T-helper 17 cell (primary cell): ENCODE results near the gene PGBD5. TPM values are rescaled to one million over a fixed set of nuclear protein-coding genes. Genes with fewer than 3 reads are reported as not detected.
A peak's percentile ranks its signal among the peaks of the same experiment; 100 is the strongest.

Experiments
- ATAC-seq: fragments of 150-1000 bp; cut with Tn5 transposase; 2 replicates; pipeline ENCODE4 v1.10.0; 2021; ENCODE audit warnings: mild to moderate bottlenecking, moderate library complexity
- DNase-seq, 3 donors: peaks; one replicate each; pipeline versions ENCODE4 v3.0.0 to v3.0.0-alpha.2; 2020 to 2021
- H3K9me3 ChIP-seq: one replicate; pipeline ENCODE4 v1.7.0; 2013; ENCODE audit warnings: low read length, mild to moderate bottlenecking; ENCODE audit not compliant: control insufficient read depth, poor library complexity, severe bottlenecking
- H3K27ac Mint-ChIP-seq: one replicate; pipeline ENCODE4 v1.8.0; 2022; ENCODE audit warnings: mild to moderate bottlenecking, moderate library complexity, mixed read lengths
- H3K27me3 Mint-ChIP-seq: one replicate; pipeline ENCODE4 v1.8.0; 2022; ENCODE audit warnings: mixed read lengths
- H3K36me3 Mint-ChIP-seq: one replicate; pipeline ENCODE4 v1.8.0; 2022; ENCODE audit warnings: low read depth, mixed read lengths
- H3K4me1 Mint-ChIP-seq: one replicate; pipeline ENCODE4 v1.8.0; 2022; ENCODE audit warnings: mild to moderate bottlenecking, mixed read lengths
- H3K4me3 Mint-ChIP-seq: one replicate; pipeline ENCODE4 v1.8.0; 2022; ENCODE audit warnings: mild to moderate bottlenecking, moderate library complexity, mixed read lengths
- total RNA-seq, 4 donors: library from RNA in 2 of 4; stranded (reverse) in 2 of 4; gene quantifications; one replicate each; pipeline ENCODE4 v1.2.3 and lab custom pipeline; 2022 to 2026

Gene PGBD5
- total RNA-seq, 2 donors from 2014 or later, result not detected

DNA sequence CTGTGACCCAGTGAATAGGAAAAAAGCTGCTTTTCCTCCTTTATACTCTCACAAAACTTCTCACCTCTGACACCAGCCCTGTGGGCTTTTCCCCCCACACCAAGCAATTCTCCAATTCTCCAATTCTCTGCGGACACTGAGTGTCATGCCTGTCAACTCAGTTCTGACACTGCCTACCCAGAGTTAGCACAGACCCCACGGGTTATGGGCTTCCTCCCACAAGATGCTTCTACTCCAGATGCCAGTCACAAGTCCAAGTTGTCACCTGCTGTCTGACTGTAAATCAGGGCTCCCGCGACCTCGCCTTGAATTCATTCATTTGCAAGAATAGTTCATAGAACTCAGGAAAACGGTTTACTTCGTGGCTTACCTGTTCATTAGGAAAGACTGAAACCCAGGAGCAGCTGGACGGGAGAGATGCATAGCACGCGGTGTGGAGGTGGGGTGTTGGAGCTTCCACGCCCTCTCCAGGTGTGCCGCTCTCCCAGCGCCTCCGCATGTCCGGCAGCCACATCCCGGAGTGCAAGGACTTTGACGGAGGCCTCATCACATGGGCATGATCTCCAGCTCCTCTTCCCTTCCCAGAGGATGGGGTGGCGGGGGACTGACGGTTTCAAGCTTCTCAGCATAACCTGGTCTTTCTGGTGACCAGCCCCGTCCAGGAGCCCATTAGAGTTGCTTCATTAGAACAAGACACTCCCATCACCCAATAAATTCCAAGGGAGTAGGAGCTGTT is 154.7 kb downstream of the PGBD5 start:
- no peaks in the 10 kb centered on the region for H3K9me3 ChIP-seq
- Mint-ChIP-seq H3K27ac (peak overlapping the region; percentile 59), H3K36me3 (peaks cover 2% of the 10 kb centered on the region), H3K4me1 (peaks cover 20% of the 10 kb centered on the region), H3K27me3 (no peaks in the 10 kb centered on the region), H3K4me3 (peak overlapping the region; percentile 78)
- DNase-seq (no peak), ATAC-seq (no peak)

DNA sequence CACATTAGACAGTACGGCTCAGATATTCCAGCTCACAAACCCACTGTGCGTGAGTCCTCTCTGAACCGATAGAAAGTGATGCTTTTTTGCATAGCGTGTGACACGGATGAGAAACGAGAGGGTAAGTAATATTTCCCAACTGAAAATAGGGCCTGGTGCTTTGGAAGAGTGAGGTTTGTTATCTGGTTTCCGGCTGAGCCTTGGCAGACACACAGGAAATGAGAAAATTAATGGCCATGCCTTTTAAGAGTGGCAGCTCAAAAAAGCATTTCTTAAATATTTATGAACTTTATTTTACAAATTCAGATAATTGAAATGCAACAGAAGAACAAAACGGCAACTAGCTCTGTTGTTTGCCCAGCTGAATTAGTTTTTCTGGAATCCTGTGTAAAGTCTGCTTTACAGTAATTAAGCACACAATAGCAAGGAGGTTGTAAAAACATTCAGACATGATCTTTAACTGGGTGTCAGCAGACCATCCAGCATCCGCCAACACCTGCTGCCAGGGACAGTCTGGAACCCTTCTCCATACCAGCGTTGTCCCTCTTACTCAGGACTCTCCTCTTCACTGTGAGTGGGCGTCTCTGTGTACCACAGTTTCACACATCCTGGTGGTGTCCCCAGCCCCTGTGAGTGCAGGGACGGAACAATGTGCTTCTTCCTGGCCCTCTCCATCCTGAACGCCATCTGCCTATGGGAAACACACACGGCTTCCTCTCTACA is 155.4 kb downstream of the PGBD5 start:
- Mint-ChIP-seq H3K27ac (peak overlapping the region; percentile 59), H3K4me1 (peaks cover 20% of the 10 kb centered on the region), H3K36me3 (peaks cover 2% of the 10 kb centered on the region), H3K4me3 (peak overlapping the region; percentile 50), H3K27me3 (no peaks in the 10 kb centered on the region)
- ATAC-seq, result peak; percentile 41
- no peaks in the 10 kb centered on the region for H3K9me3 ChIP-seq
- DNase-seq, result no peak

DNA sequence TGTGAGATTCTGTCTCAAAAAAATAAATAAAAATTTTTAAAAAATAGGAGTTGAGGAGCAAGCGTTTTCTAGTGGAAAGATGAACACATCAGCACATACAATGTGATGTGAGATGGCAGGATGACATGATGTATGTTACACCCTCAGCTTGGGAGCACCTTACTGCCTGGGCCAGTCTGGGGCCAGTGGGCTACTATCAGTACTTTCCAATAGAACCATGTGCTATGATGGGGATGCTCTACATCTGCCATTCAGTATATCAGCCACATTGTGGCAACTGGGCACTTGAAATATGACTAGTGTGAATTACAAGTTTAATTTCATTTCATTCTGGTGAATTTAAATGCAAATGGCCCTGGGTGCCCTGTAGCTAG is 156.0 kb downstream of the PGBD5 start:
- H3K27ac Mint-ChIP-seq, result no peak overlapping the region
- ATAC-seq, result no peak
- H3K9me3 ChIP-seq, result no peaks in the 10 kb centered on the region
- peak overlapping the region; percentile 50 for H3K4me3 Mint-ChIP-seq
- peaks cover 20% of the 10 kb centered on the region for H3K4me1 Mint-ChIP-seq
- no peaks in the 10 kb centered on the region for H3K27me3 Mint-ChIP-seq
- H3K36me3 Mint-ChIP-seq, result peaks cover 2% of the 10 kb centered on the region
- DNase-seq, result no peak

DNA sequence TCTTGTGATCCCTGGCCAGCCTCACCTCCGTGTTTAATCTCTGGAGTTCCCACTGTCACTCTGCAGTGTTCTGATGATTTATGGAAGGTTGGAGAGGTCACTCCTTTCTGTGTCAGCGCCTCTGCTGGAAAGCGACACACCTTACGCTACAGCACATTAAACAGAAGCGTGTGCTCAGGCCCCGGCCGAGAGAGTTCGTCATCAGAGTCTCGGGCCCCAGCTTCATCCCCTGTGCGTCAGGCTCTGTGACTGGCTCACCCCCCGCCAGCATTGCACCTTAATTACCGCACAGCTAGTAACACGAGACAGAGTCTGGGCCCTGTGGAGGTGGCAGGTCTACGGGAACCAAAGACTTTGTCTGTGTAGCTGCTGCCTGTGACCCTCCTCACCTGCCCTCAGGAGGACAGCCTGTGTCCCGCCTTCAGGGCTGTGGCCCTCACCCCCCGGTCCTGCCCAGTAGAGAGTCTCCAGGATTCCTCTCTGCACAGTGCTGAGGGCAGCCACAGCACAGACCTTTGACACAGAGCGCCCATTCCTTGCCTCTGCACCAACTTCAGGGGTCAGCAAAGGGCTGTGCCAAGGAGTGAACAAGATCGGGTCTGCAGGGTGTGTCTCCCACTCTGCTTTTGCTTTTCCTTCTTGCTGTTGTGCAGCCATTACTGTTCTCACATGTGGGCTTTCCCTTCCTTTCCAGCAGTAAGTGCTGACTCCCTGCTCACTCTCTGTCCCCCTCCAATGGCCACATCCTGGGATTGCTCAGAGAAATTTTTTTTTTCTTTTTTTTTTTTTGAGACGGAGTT is 157.6 kb downstream of the PGBD5 start:
- no peaks in the 10 kb centered on the region for H3K9me3 ChIP-seq
- DNase-seq (no peak), ATAC-seq (no peak)
- Mint-ChIP-seq H3K36me3 (peaks cover 2% of the 10 kb centered on the region), H3K4me1 (peaks cover 20% of the 10 kb centered on the region), H3K27me3 (no peaks in the 10 kb centered on the region), H3K27ac (no peak overlapping the region), H3K4me3 (no peak overlapping the region)

DNA sequence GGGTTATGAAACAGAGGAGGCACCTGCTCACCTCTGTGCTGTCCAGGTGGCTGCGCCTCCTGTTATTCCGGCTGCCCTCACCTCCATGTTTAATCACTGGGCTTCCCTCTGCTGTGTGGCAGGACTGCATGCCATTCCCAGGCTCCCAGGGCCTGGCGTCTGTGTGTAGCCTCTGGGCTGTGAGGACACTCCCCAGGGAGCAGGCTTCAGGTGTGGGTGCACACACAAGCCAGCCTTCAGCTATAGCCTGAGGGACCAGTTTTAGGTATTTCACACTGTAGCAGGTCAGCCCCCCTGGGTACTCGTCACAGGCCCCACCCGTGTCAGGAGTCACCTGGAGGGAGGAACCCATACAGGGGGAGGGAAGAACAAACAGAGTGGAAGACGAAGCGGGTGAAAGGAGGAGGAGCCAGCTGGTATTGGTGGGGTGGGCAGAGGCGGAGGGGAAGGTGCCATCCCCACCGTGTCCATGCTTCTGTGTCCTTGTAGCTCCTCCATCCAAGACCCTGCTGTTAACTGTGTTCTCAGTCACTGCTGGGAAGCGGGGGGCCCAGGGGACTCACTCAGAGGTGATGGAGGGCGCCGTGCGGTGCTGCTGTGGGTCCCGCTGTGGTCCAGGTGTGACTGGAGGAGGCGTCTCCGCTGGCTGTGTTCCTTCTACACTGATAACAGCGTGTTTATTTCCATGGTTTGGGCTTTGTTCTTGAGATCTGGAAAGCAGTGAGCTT is 158.6 kb downstream of the PGBD5 start:
- Mint-ChIP-seq H3K36me3 (peaks cover 2% of the 10 kb centered on the region), H3K27me3 (no peaks in the 10 kb centered on the region), H3K4me3 (no peak overlapping the region), H3K4me1 (peaks cover 15% of the 10 kb centered on the region), H3K27ac (peak overlapping the region; percentile 43)
- no peaks in the 10 kb centered on the region for H3K9me3 ChIP-seq
- DNase-seq (no peak), ATAC-seq (no peak)

- H3K4me3 Mint-ChIP-seq, result no peak overlapping the region
- peaks cover 2% of the 10 kb centered on the region for H3K36me3 Mint-ChIP-seq
- no peaks in the 10 kb centered on the region for H3K27me3 Mint-ChIP-seq
- no peak for DNase-seq
- ATAC-seq, result no peak
- H3K27ac Mint-ChIP-seq, result no peak overlapping the region
- peaks cover 13% of the 10 kb centered on the region for H3K4me1 Mint-ChIP-seq
- H3K9me3 ChIP-seq, result no peaks in the 10 kb centered on the region
These were observed 159.7 kb downstream of the PGBD5 start for GRCh38 chr1:230266456-230266855.

DNA sequence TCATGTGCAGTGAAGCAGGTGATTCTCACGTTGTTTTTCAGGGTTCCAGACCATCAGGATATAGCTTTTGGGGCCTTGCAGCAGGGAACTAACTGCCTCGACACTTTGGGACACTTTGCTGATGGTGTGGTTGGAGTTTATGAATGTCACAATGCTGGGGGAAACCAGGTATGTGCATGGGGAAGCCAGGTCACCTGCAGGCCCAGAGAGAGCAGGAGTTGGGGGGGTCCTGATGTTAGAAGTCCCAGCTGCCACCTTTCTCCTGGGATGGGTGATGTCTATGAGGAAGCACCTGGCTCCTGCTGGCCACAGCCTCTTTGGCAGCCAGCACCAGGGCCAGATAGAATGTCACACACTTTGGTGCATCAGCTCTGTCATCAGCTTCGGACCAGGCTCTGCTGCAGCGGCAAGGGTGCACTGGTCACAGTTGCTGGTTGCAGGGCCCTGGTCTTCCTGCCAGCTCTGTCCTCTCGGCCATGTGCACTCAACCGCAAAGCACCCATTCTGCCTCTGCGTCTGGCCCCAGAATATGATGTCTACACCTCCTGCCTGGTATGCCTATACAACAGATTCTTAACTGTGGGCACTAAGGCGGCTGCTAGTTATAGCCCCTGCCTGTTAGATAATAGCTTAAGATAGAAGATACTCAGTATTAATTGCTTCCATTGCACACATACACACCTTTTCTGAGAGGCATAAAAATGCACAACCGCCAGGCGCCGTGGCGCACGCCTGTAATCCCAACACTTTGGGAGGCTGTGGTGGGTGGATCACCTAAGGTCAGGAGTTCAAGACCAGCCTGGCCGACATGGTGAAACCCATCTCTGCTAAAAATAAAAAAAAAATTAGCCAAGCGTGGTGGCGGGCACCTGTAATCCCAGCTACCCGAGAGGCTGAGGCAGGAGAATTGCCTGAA is 160.7 kb downstream of the PGBD5 start:
- H3K27me3 Mint-ChIP-seq, result no peaks in the 10 kb centered on the region
- H3K27ac Mint-ChIP-seq, result no peak overlapping the region
- H3K4me1 Mint-ChIP-seq, result peaks cover 10% of the 10 kb centered on the region
- H3K9me3 ChIP-seq, result no peaks in the 10 kb centered on the region
- no peak for ATAC-seq
- no peak overlapping the region for H3K4me3 Mint-ChIP-seq
- H3K36me3 Mint-ChIP-seq, result peaks cover 4% of the 10 kb centered on the region
- no peak for DNase-seq

Other genes with a start within 250 kb of the PGBD5 start
- 10 to 100 TPM; 20.6 to 22.7 TPM for gene COG2, start 216.1 kb upstream of the PGBD5 start, total RNA-seq